ENCODE measurements around the gene ITGA5.
A peak's percentile ranks its signal among the peaks of the same experiment; 100 is the strongest.

ITGA5 gene

GRCh38 chr12:54412348-54412747, 6.7 kb downstream of the ITGA5 start:
- Histone ChIP-seq H3K4me2 (ENCODE audit: insufficient read depth, low read length) (peak overlapping the region; percentile 59), H3K4me1 (ENCODE audit: insufficient read depth, low read length) (peaks cover 51% of the 10 kb centered on the region), H3K36me3 (ENCODE audit: insufficient read depth, low read length) (peaks cover 39% of the 10 kb centered on the region), H3K27ac (ENCODE audit: low read length) (peak overlapping the region; percentile 90), H3K27me3 (ENCODE audit: insufficient read depth, low read length, poor library complexity) (no peaks in the 10 kb centered on the region), H3K9me3 (ENCODE audit: insufficient read depth, low read length, severe bottlenecking) (no peaks in the 10 kb centered on the region), H4K20me1 (ENCODE audit: insufficient read depth, low read length) (no peaks in the 10 kb centered on the region), H3K4me3 (ENCODE audit: low read depth in 1 of 2, low read length in 2 of 2) (no peak overlapping the region), H3K9ac (ENCODE audit: low read depth, low read length) (peak overlapping the region; percentile 39), H2AFZ (ENCODE audit: low read depth, low read length) (no peak overlapping the region), H3K79me2 (ENCODE audit: insufficient read depth, low read length) (peaks cover 59% of the 10 kb centered on the region)
- TF ChIP-seq CTCF (IDR thresholded peaks at IDR 0.05; ENCODE audit: borderline replicate concordance, extremely low read depth, low read length, poor library complexity, severe bottlenecking): no peak
- no peak for TF ChIP-seq EZH2 (IDR thresholded peaks at IDR 0.05; ENCODE audit: borderline replicate concordance, low read depth, low read length, severe bottlenecking)
- ATAC-seq (ENCODE audit: insufficient read depth, low read depth): no peak
- DNase-seq: no peak

GRCh38 chr12:54411391-54412241, 7.5 kb downstream of the ITGA5 start:
- H3K27me3 ChIP-seq (ENCODE audit: insufficient read depth, low read length, poor library complexity): no peaks in the 10 kb centered on the region
- no peak overlapping the region for H3K4me2 ChIP-seq (ENCODE audit: insufficient read depth, low read length)
- peak overlapping the region; percentile 39; the same call in 1 of the 2 replicates for H3K9ac ChIP-seq (ENCODE audit: low read depth, low read length)
- DNase-seq (no peak), ATAC-seq (ENCODE audit: insufficient read depth, low read depth) (no peak)
- no peak for TF ChIP-seq EZH2 (IDR thresholded peaks at IDR 0.05; ENCODE audit: borderline replicate concordance, low read depth, low read length, severe bottlenecking)
- no peak for TF ChIP-seq CTCF (IDR thresholded peaks at IDR 0.05; ENCODE audit: borderline replicate concordance, extremely low read depth, low read length, poor library complexity, severe bottlenecking)
- H3K4me3 ChIP-seq (ENCODE audit: low read depth in 1 of 2, low read length in 2 of 2): no peak overlapping the region
- H3K36me3 ChIP-seq (ENCODE audit: insufficient read depth, low read length): peaks cover 46% of the 10 kb centered on the region
- no peaks in the 10 kb centered on the region for H4K20me1 ChIP-seq (ENCODE audit: insufficient read depth, low read length)
- peak overlapping the region; percentile 90 for H3K27ac ChIP-seq (ENCODE audit: low read length)
- peaks cover 51% of the 10 kb centered on the region for H3K79me2 ChIP-seq (ENCODE audit: insufficient read depth, low read length)
- no peak overlapping the region for H2AFZ ChIP-seq (ENCODE audit: low read depth, low read length)
- H3K4me1 ChIP-seq (ENCODE audit: insufficient read depth, low read length): peaks cover 44% of the 10 kb centered on the region
- H3K9me3 ChIP-seq (ENCODE audit: insufficient read depth, low read length, severe bottlenecking): no peaks in the 10 kb centered on the region

- DNase-seq (no peak), ATAC-seq (ENCODE audit: insufficient read depth, low read depth) (no peak)
- Histone ChIP-seq H3K4me3 (ENCODE audit: low read depth in 1 of 2, low read length in 2 of 2) (no peak overlapping the region), H2AFZ (ENCODE audit: low read depth, low read length) (no peak overlapping the region), H3K36me3 (ENCODE audit: insufficient read depth, low read length) (peaks cover 70% of the 10 kb centered on the region), H4K20me1 (ENCODE audit: insufficient read depth, low read length) (no peaks in the 10 kb centered on the region), H3K79me2 (ENCODE audit: insufficient read depth, low read length) (peaks cover 33% of the 10 kb centered on the region), H3K27me3 (ENCODE audit: insufficient read depth, low read length, poor library complexity) (no peaks in the 10 kb centered on the region), H3K9me3 (ENCODE audit: insufficient read depth, low read length, severe bottlenecking) (no peaks in the 10 kb centered on the region), H3K4me1 (ENCODE audit: insufficient read depth, low read length) (peaks cover 26% of the 10 kb centered on the region), H3K27ac (ENCODE audit: low read length) (no peak overlapping the region), H3K4me2 (ENCODE audit: insufficient read depth, low read length) (no peak overlapping the region), H3K9ac (ENCODE audit: low read depth, low read length) (no peak overlapping the region)
- no peak for TF ChIP-seq CTCF (IDR thresholded peaks at IDR 0.05; ENCODE audit: borderline replicate concordance, extremely low read depth, low read length, poor library complexity, severe bottlenecking)
- no peak for TF ChIP-seq EZH2 (IDR thresholded peaks at IDR 0.05; ENCODE audit: borderline replicate concordance, low read depth, low read length, severe bottlenecking)
Observed at GRCh38 chr12:54409267-54409666, 9.8 kb downstream of the ITGA5 start.
